Cardiac muscle cell (in vitro differentiated cells and primary cell): ENCODE measurements around the gene GPHA2. TPM values are rescaled to one million over a fixed set of nuclear protein-coding genes. Genes with fewer than 3 reads are reported as not detected.
A peak's percentile ranks its signal among the peaks of the same experiment; 100 is the strongest.

Experiments
- DNase-seq, 2 donors: peaks; one replicate each; pipeline versions ENCODE4 v3.0.0 to v3.0.0-alpha.2; 2010 to 2017; ENCODE audit warnings: low read depth in 1 of 2, low spot score in 1 of 2
- H3K27ac ChIP-seq: fragments of 200-600 bp; sonication (generic); 2 replicates; pipeline ENCODE4 v1.5.1; 2016
- H3K27me3 ChIP-seq: fragments of 200-600 bp; sonication (generic); 2 replicates; pipeline ENCODE4 v1.6.0; 2016; ENCODE audit warnings: control low read depth
- H3K36me3 ChIP-seq: fragments of 200-600 bp; sonication (generic); 2 replicates; pipeline ENCODE4 v1.5.1; 2016; ENCODE audit warnings: control low read depth
- H3K4me1 ChIP-seq: fragments of 200-600 bp; sonication (generic); 2 replicates; pipeline ENCODE4 v1.8.1; 2017; ENCODE audit warnings: low read depth, mild to moderate bottlenecking, mixed run types
- H3K4me3 ChIP-seq: fragments of 200-600 bp; sonication (generic); 2 replicates; pipeline ENCODE4 v1.5.1; 2016; ENCODE audit warnings: mild to moderate bottlenecking
- H3K9me3 ChIP-seq: fragments of 200-600 bp; sonication (generic); 2 replicates; pipeline ENCODE4 v1.5.1; 2017; ENCODE audit warnings: low read depth, mild to moderate bottlenecking, control low read depth
- CTCF ChIP-seq: IDR thresholded peaks from 2 replicates; pipeline ENCODE4 v1.5.1; 2012; ENCODE audit warnings: low read depth, mild to moderate bottlenecking, low read length
- polyA plus RNA-seq: library from polyadenylated mRNA; unstranded; fragments of >200 nt; fragmentation: Nextera tagmentation; extraction: Ambion mirVana; gene quantifications from 2 replicates; pipeline ENCODE4 v1.2.1, GENCODE V29; 2016
- total RNA-seq: library from RNA; depleted of rRNA; stranded (reverse); fragments of >200 nt; gene quantifications from 2 replicates; pipeline ENCODE4 v1.2.3, GENCODE V29; 2016

GPHA2 gene
- total and polyA plus RNA-seq, 2 experiments from 2014 or later, result 0.60 TPM; not detected in 1

GRCh38 chr11:64918017-64918416 is 17.7 kb downstream of the GPHA2 start:
- Histone ChIP-seq H3K36me3 (peaks cover 7% of the 10 kb centered on the region), H3K9me3 (no peaks in the 10 kb centered on the region), H3K27me3 (no peaks in the 10 kb centered on the region), H3K4me3 (peak overlapping the region; percentile 55), H3K27ac (peak overlapping the region; percentile 84), H3K4me1 (peaks cover 12% of the 10 kb centered on the region)
- peak; percentile 39 for TF ChIP-seq CTCF
- peak; percentile 27 to 72 for DNase-seq

GRCh38 chr11:64917663-64917995 is 18.1 kb downstream of the GPHA2 start:
- peak overlapping the region; percentile 55 for H3K4me3 ChIP-seq
- H3K36me3 ChIP-seq, result peaks cover 9% of the 10 kb centered on the region
- H3K9me3 ChIP-seq, result no peaks in the 10 kb centered on the region
- no peak for DNase-seq
- H3K4me1 ChIP-seq, result peaks cover 12% of the 10 kb centered on the region
- no peak for TF ChIP-seq CTCF
- H3K27me3 ChIP-seq, result no peaks in the 10 kb centered on the region
- peak overlapping the region; percentile 84 for H3K27ac ChIP-seq

- peak within 1 kb of the TSS; percentile 84 for H3K27ac ChIP-seq
Measured at GRCh38 chr11:64916775-64917662, 18.7 kb downstream of the GPHA2 start, which contains the start of gene ATG2A. ATG2A (minus strand) TSS chr11:64917209; CDS start chr11:64917135, 74 bp downstream.

GRCh38 chr11:64916040-64916774 is 19.5 kb downstream of the GPHA2 start:
- Histone ChIP-seq H3K27me3 (no peaks in the 10 kb centered on the region), H3K27ac (peak overlapping the region; percentile 70), H3K4me1 (peaks cover 12% of the 10 kb centered on the region), H3K4me3 (peak overlapping the region; percentile 75), H3K36me3 (peaks cover 15% of the 10 kb centered on the region), H3K9me3 (no peaks in the 10 kb centered on the region)
- no peak for TF ChIP-seq CTCF
- peak in 1 of 2 donors; percentile 53 for DNase-seq

More at GRCh38 chr11:64916775-64917662, 18.7 kb downstream of the GPHA2 start, which contains the start of gene ATG2A:
- Histone ChIP-seq H3K36me3 (peaks cover 9% of the 10 kb centered on the region), H3K9me3 (no peaks in the 10 kb centered on the region), H3K27me3 (no peaks in the 10 kb centered on the region), H3K4me3 (peak within 1 kb of the TSS; percentile 75), H3K4me1 (peaks cover 12% of the 10 kb centered on the region)
- DNase-seq, result peak; percentile 99 to 100
- no peak for TF ChIP-seq CTCF

GRCh38 chr11:64915376-64915887 is 20.3 kb downstream of the GPHA2 start:
- no peaks in the 10 kb centered on the region for H3K27me3 ChIP-seq
- H3K9me3 ChIP-seq, result no peaks in the 10 kb centered on the region
- H3K4me3 ChIP-seq, result peak overlapping the region; percentile 75

More at GRCh38 chr11:64915376-64915887, 20.3 kb downstream of the GPHA2 start:
- peak overlapping the region; percentile 70 for H3K27ac ChIP-seq
- DNase-seq, result peak in 1 of 2 donors; percentile 35
- H3K4me1 ChIP-seq, result peaks cover 12% of the 10 kb centered on the region
- H3K36me3 ChIP-seq, result peaks cover 18% of the 10 kb centered on the region
- no peak for TF ChIP-seq CTCF
